Ovary (tissue), 9 donors: ENCODE measurements around the gene SYNGR4. TPM values are rescaled to one million over a fixed set of nuclear protein-coding genes. Genes with fewer than 3 reads are reported as not detected.
"Not testable (repeated sequence)": the region's sequence is repeated elsewhere in the genome, so short reads cannot be mapped to it uniquely, and the experiment has no call there.

Experiments used
- DNase-seq, 5 donors: peaks; one replicate each; pipeline ENCODE4 v3.0.0-alpha.2; 2019 to 2020
- H3K27ac ChIP-seq, 2 donors: fragments of 200-600 bp; one replicate each; pipeline versions ENCODE4 v1.5.1 to v1.8.0; 2019 to 2022
- H3K27me3 ChIP-seq: fragments of 200-600 bp; one replicate; pipeline ENCODE4 v1.8.0; 2022
- H3K36me3 ChIP-seq: fragments of 200-600 bp; sonication (generic); one replicate; pipeline ENCODE4 v1.5.1; 2019
- H3K4me1 ChIP-seq: one replicate; pipeline ENCODE4 v1.8.1; 2013; ENCODE audit warnings: mild to moderate bottlenecking, moderate library complexity; ENCODE audit not compliant: insufficient read depth
- H3K4me3 ChIP-seq: fragments of 200-600 bp; sonication (generic); one replicate; pipeline ENCODE4 v1.5.1; 2017
- H3K9me3 ChIP-seq, 2 donors: fragments of 200-600 bp in 1 of 2; sonication (generic) in 1 of 2; one replicate each; pipeline versions ENCODE4 v1.5.1 to v1.8.1; 2013 to 2019; ENCODE audit warnings: mild to moderate bottlenecking in 1 of 2, moderate library complexity in 1 of 2
- EP300 ChIP-seq: sonication (generic); formaldehyde crosslinking; IDR thresholded peaks from one replicate; pipeline ENCODE4 v1.6.1; 2017; ENCODE audit warnings: antibody characterized with exemption
- POLR2A ChIP-seq: fragments of 450-650 bp; IDR thresholded peaks from one replicate; pipeline ENCODE4 v1.6.1; 2017; ENCODE audit warnings: antibody characterized with exemption, mild to moderate bottlenecking, moderate library complexity
- WGBS, 3 donors: extraction: QIAGEN DNeasy Blood & Tissue Kit in 1 of 3; methylation state at CpG; one replicate each; pipeline versions ENCODE4 v1.1.5 to v1.1.7; 2013 to 2017; 5-methylcytosine and 5-hydroxymethylcytosine counted together
- intact Hi-C, 4 donors: fragments of 100-400 bp; cut with DNase I; formaldehyde crosslinking; loops; one replicate each; pipeline versions ENCODE4 v1.11.0 to v1.15.1; 2022 to 2023
- polyA plus RNA-seq, 2 donors: library from polyadenylated mRNA; stranded (reverse); fragments of 200-250 nt in 1 of 2; fragments of 350-450 nt in 1 of 2; fragmentation: Illumina TruSeq in 1 of 2; extraction: RNeasy Lipid Tissue Mini Kit (QIAGEN cat#74804) in 1 of 2; gene quantifications; one replicate each; pipeline ENCODE4 v1.2.3, GENCODE V29; 2013 to 2014
- total RNA-seq, 7 donors: library from RNA; depleted of rRNA in 2 of 7; stranded (reverse); fragments of >200 nt in 2 of 7; fragmentation: NEBNext Ultra II Directional in 3 of 7; extraction: Animal tissue kit (Norgen Biotek cat#: 25700) in 3 of 7; gene quantifications; one replicate each; pipeline versions ENCODE4 v1.1.0 to v1.2.4, GENCODE V29; 2016 to 2023
- TF ChIP-seq, protein P1 (sequence below), 3 donors: fragments of 450-650 bp in 2 of 3; fragments of 200-600 bp in 1 of 3; IDR thresholded peaks; one replicate each; pipeline versions ENCODE4 v1.5.1 to v1.8.0; 2016 to 2022; ENCODE audit warnings: antibody characterized with exemption in 3 of 3, mild to moderate bottlenecking in 1 of 3
- donor health status: DM: no; HTN: no; CAD: no; lungs with moderate emphysema.
- donor health status: DM: no; HTN: no; CAD: no.
- donor health status: Bipolar disorder and iron deficiency.
- donor health status: DM: yes; HTN: yes; CAD: no.
- donor health status: DM: no; HTN: no; CAD: no.
- donor health status: DM: yes; HTN: yes; CAD: no.

SYNGR4 gene
- total and polyA plus RNA-seq, 9 donors, result not detected

DNA sequence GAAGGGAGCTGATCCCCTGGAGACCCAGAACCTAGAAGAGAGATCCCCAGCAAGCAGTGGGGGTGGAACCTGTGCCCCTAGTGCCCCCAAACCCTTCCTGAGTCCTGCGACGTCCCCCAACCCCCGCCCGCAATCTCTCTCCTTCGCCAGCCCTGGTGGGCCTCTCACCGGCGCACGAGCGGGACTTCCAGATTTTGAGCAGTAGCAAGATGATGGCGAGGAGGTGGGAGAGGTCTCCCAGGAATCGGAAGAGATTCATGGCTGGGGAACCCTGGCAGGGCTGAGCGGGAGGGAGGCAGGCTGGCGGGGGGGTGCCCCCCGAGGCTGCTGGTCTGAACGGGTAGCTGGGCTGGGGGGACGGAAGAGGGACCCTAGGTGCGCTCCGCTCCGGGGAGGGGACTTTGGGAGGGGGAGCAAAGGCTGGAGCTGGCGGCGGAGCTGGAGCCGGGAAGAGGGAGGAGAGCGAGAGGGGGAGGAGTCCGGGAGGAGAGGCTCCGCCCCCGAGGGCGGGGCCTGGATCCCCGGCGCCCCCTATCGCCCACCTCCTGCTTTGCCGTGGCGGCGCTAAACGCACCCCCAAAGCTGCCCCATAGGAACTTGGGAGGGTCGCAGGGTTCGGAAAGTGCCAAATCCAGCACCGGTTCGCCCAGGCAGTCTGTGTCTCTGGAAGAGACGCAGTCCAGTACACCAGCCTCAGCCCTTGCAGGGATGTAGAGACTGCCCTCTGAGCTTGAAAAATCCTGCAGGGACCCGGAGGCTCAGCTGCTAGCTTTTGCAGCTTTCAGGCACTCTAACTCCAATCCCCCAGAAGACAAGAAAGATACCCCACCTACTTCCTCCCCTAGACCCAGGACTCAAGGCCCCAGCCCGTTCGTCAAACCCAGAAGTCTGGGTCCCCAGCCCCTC lies 27.2 kb downstream of the SYNGR4 start, which contains the start of gene KDELR1:
KDELR1 (minus strand) TSS at position 452 of the 906 bp plus-strand sequence; CDS start at position 259, 193 bp downstream.
- no peaks in the 10 kb centered on the region for H3K27me3 ChIP-seq
- TF ChIP-seq, protein P1, sequence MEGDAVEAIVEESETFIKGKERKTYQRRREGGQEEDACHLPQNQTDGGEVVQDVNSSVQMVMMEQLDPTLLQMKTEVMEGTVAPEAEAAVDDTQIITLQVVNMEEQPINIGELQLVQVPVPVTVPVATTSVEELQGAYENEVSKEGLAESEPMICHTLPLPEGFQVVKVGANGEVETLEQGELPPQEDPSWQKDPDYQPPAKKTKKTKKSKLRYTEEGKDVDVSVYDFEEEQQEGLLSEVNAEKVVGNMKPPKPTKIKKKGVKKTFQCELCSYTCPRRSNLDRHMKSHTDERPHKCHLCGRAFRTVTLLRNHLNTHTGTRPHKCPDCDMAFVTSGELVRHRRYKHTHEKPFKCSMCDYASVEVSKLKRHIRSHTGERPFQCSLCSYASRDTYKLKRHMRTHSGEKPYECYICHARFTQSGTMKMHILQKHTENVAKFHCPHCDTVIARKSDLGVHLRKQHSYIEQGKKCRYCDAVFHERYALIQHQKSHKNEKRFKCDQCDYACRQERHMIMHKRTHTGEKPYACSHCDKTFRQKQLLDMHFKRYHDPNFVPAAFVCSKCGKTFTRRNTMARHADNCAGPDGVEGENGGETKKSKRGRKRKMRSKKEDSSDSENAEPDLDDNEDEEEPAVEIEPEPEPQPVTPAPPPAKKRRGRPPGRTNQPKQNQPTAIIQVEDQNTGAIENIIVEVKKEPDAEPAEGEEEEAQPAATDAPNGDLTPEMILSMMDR (IDR thresholded peaks at IDR 0.05), result peak; percentile 87 to 93 (median 89)
- TF ChIP-seq POLR2A (peak; percentile 77), EP300 (no peak)
- no peaks in the 10 kb centered on the region for H3K36me3 ChIP-seq
- H3K4me1 ChIP-seq, result peaks cover 9% of the 10 kb centered on the region
- peak within 1 kb of the TSS; percentile 87 to 90 for H3K27ac ChIP-seq
- peak; percentile 81 to 90 (median 85) for DNase-seq
- 2 to 5% (median 3%) methylated on average over 40 to 42 of the region's 42 CpGs for WGBS, 3 donors
- H3K4me3 ChIP-seq, result peak within 1 kb of the TSS; percentile 73
- no peaks in the 10 kb centered on the region for H3K9me3 ChIP-seq
- intact Hi-C loops, result no loop called here

DNA sequence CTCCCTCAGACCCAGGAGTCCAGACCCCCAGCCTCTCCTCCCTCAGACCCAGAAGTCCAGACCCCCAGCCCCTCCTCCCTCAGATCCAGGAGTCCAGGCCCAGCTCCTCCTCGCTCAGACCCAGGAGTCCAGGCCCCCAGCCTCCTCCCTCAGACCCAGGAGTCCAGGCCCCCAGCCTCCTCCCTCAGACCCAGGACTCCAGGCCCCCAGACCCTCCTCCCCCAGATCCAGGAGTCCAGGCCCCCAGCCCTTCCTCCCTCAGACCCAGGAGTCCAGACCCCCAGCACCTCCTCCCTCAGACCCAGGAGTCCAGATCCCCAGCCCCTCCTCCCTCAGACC lies 27.8 kb downstream of the SYNGR4 start:
- H3K4me1 ChIP-seq, intact Hi-C loops, DNase-seq, H3K27me3 ChIP-seq, H3K36me3 ChIP-seq, H3K4me3 ChIP-seq, H3K9me3 ChIP-seq, H3K27ac ChIP-seq: not testable (repeated sequence)
- WGBS, 3 donors, result 43 to 62% (median 56%) methylated on average over 1 of the region's 1 CpG

GRCh38 chr19:48392860-48393558 lies 28.8 kb downstream of the SYNGR4 start:
- DNase-seq, result no peak
- Histone ChIP-seq H3K36me3 (no peaks in the 10 kb centered on the region), H3K9me3 (no peaks in the 10 kb centered on the region), H3K4me3 (no peak overlapping the region), H3K27me3 (peaks cover 2% of the 10 kb centered on the region), H3K27ac (no peak overlapping the region), H3K4me1 (peaks cover 9% of the 10 kb centered on the region)
- TF ChIP-seq POLR2A, result no peak
- TF ChIP-seq, protein P1 (IDR thresholded peaks at IDR 0.05), result no peak
- TF ChIP-seq EP300, result no peak
- intact Hi-C loops, result no loop called here
- 78 to 84% (median 82%) methylated on average over 15 of the region's 15 CpGs for WGBS, 3 donors

DNA sequence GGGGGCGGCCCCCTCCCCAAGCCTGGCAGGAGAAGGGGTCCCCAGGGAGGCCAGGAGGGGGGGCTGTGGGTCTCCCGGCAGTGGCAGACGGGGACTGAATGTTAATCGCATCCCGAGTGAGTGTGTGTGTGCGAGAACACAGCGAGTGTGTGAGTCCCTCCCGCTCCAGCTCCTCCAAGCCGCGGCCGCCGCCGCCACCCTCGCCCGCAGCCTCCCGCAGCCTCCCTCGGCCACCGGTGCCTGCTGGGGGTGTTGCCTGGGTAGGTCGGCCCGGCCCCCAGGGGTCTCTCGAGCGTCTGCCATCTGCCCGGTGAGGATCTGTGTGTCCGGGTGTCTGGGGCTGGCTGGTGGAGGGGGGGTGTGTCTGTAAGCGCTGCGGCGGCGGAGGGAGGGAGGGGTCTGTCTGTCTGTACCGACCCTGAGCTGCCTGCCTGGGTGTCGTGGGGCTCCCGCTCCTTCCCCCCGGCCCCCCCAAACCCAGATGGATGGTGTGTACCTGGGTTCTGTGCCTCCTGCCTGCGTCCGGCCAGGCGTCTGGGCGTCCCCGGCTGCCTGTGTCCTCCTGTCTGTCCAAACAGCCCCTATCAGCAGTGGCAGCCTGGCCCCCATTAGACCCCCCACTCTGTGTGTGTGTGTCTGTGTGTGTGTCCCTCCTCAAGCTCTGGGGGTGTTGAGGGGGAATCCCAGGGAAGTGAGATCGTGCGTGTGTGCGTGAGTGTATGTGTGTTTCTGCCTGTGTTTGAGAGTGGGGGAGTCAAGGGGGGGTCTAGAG lies 29.6 kb downstream of the SYNGR4 start, which contains the start of gene GRIN2D:
GRIN2D (plus strand) TSS at position 110 of the 772 bp plus-strand sequence. CDS start 4,725 bp downstream, outside the sequence.
- intact Hi-C loops, result no loop called here
- Histone ChIP-seq H3K4me1 (peaks cover 12% of the 10 kb centered on the region), H3K36me3 (no peaks in the 10 kb centered on the region), H3K27ac (no peak within 1 kb of the TSS), H3K27me3 (peaks cover 2% of the 10 kb centered on the region), H3K4me3 (no peak within 1 kb of the TSS), H3K9me3 (no peaks in the 10 kb centered on the region)
- DNase-seq, result peak in 1 of 5 donors; percentile 51
- TF ChIP-seq EP300, result no peak
- TF ChIP-seq, protein P1 (IDR thresholded peaks at IDR 0.05), result no peak
- no peak for TF ChIP-seq POLR2A
- 1 to 2% (median 2%) methylated on average over 23 to 40 of the region's 40 CpGs for WGBS, 3 donors
